ENCODE measurements around the gene TMC3.
"Not testable (repeated sequence)": the region's sequence is repeated elsewhere in the genome, so short reads cannot be mapped to it uniquely, and the experiment has no call there.

The TMC3 gene

DNA sequence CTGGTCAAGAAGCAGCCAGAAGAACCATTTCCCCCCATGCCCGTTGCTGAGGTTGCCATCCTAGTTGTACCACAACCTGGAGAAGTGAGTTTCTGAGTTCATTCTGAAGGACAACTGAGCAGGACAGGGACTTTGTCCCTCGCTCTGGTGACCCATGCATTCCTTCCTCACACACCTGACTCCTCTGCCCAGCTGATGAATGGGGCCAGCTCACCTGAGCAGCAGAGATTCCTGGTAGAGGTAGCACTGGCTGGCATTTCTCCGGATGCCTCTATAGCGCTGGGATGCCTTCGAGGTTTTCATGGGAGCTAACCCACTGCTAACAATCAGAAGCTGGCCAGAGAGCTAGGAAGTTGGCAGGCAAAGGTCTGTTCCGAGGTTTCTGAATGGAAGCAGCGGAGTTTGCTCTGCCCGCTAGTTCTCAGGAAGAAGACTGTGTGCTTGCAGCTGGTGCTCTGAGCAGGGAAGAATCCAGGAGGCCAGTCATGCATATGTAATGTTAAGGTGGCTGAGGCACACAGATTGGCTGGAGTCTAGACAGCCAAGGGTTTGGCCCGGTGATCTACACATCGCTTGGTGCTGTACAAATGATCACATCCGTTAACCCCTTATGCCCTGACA is at the start of gene TMC3:
TSS of gene TMC3 (minus strand) at position 439 of the 621 bp plus-strand sequence. CDS start at position 303, 136 bp downstream.
- DNase-seq (ENCODE audit: low spot score) (no peak), FAIRE-seq (peak; percentile 69)

DNA sequence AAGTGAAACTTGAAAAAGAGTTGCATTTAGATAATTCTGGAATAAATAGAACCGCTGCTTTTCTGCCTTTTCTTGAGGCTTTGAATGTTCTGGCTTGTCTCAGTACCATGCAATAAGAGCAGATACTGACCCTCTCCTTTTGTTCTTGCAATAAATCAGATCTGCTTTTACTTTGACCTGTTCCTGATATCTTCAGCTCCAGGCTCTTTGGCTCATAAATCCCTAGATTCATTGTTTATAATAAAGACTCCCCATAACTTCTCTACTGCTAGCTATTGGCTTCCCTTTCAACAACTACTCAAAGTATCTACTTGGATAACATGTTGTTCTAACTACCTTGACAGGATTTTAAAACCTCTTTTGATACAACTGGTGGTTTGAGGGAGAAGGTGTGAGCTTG is 47.4 kb upstream of the TMC3 start:
- FAIRE-seq (no peak), DNase-seq (ENCODE audit: low spot score) (no peak)

DNA sequence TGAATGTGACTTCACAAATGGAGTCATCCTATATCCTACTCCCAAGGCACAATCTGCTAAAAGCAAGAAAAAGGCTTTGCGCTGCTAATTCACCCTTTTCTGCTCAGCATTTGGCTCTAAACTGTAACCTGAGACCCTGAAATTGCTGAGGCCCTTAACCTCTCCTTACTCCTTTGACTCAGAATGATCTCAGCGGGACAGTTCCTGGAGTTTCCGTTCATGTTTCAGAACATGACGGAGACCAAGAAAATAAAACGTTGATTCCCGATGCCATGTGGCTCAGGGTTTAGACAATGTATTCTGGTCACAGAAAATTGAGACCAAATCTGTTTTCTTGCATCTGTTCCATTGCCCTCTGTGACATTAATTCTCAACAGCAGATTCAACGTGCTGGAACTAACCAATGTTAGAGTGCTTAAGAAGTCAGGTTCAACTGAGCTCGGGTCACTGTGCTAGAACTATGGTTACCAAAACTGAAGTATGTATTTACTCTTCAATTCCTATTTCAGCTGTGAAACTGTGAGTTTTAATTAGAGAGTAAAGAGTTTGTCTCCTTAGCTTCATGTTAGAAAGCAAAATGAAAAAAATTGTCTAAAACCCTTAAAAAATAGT is 45.4 kb upstream of the TMC3 start:
- no peak for FAIRE-seq

DNA sequence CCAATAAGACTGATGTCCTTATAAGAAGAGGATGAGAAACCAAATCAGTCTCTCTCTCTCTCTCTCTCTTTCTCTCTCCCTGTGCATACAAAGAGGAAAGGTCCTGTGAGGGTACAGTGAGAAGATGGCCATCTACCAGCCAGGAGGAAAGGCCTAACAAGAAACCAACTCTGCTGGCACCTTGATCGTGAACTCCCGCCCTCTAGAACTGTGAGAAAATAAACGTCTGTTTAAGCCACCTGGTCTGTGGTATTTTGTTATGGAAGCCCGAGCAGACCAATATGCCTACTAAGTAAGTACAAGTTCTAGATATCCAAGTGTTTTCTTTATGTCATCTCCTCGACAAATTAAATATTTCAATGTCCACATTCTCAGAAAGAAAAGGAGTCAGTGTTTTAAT is 44.9 kb upstream of the TMC3 start:
- FAIRE-seq (no peak), DNase-seq (ENCODE audit: low spot score) (no peak)

More for the DNA sequence above, 45.4 kb upstream of the TMC3 start:
- peak; percentile 34 for DNase-seq (ENCODE audit: low spot score)

DNA sequence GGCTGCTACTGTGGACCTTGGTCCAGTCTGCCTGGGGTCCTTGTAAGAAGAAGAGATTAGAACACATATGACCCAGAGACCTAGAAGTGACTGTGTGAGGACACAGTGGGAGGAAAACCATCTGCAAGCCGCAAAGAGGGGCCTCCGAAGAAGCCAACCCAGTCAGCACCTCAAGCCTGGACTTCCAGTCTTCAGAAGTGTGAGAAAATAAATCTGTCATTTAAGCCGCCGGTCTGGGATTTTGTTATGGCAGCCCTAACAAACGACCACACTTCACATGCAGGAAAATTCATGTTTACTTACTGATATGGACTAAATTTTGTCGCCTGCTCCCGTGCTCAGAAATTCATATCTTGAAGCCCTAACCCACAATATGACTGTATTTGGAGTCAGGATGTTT is 44.4 kb upstream of the TMC3 start:
- no peak for DNase-seq (ENCODE audit: low spot score)
- FAIRE-seq: no peak

DNA sequence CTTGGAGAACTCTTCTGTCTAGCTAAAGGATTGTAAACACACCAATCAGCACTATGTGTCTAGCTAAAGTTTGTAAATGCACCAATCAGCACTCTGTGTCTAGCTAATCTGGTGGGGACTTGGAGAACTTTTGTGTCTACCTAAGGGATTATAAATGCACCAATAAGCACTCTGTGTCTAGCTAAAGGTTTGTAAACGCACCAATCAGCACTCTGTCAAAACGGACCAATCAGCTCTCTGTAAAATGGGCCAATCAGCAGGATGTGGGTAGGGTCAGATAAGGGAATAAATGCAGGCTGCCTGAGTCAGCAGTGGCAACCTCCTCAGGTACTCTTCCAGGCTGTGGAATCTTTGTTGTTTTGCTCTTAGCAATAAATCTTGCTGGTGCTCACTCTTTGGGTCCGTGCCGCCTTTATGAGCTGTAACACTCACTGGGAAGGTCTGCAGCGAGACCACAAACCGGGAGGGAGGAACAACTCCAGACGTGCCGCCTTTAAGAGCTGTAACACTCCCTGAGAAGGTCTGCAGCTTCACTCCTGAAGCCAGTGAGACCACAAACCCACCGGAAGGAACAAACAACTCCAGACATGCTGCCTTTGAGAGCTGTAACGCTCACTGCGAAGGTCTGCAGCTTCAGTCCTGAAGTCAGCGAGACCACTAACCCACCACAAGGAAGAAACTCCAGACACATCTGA is 40.4 kb upstream of the TMC3 start:
- DNase-seq (ENCODE audit: low spot score); FAIRE-seq: not testable (repeated sequence)

DNA sequence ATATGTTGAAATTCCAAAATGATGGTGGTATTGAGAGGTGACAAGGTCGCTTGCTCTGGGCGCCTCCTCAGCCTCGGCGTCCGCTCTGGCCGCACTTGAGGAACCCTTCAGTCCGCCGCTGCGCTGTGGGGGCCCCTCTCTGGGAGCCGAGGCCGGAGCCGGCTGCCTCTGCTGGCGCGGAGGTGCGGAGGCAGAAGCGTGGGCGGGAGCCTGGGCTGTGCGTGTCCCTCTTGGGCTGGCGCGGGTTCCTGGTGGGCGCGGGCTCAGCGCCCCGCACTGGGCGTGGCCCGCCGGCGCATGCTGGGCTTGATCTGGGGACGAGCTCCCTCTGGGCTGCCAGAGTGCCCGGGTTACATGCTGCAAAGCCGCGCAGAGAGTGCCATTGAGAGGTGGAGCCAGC is 39.8 kb upstream of the TMC3 start:
- FAIRE-seq: no peak

DNA sequence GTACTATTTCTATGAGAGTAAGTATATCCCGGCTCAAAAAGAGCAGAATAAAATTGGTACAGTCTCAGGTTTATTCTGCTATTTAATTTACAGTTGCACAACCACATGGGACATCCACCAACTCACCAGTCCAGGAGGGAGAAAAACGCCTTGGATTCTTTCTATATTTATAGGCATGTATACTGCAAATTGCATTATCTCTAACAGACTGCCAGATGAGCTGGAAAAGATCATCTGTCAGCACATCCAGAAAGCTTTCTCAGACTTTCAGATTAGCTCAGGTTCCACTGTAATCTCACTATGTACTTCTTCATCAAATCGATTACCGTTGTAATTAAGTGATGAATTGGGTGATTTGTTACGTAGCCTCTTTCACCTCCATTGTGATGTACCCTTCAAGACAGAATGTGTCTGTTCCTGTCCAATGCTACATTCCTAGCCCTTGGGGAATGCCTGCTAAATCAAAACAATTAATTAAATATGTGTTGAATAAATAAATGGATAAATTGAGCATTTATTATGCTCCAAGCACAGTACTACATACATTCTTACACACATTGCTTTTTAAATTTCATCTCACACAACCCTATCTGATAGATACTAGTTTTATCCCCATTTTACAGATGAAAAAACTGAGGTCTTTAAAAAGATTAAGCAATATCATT is 38.1 kb upstream of the TMC3 start:
- FAIRE-seq (no peak), DNase-seq (ENCODE audit: low spot score) (no peak)

More for the DNA sequence above, 39.8 kb upstream of the TMC3 start:
- no peak for DNase-seq (ENCODE audit: low spot score)

DNA sequence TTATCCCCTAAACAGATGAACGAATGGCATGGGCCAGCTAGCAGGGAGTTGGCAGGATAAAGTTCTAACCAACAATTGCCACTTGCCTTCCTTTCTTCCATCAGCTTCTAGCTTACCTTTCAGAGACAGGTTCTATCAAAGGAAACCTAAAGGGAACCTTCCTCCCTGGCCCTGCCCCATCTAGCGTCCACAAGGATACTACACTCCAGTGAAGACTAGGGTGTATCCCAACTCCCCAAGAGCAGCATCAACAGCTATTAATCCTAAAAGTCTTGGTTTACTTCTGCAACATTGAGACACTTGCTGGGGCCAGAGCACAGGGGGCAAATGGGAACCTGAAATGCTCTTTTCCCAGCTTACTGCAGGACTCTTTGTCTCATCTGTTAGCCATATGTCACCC is 37.0 kb upstream of the TMC3 start:
- FAIRE-seq (no peak), DNase-seq (ENCODE audit: low spot score) (no peak)

DNA sequence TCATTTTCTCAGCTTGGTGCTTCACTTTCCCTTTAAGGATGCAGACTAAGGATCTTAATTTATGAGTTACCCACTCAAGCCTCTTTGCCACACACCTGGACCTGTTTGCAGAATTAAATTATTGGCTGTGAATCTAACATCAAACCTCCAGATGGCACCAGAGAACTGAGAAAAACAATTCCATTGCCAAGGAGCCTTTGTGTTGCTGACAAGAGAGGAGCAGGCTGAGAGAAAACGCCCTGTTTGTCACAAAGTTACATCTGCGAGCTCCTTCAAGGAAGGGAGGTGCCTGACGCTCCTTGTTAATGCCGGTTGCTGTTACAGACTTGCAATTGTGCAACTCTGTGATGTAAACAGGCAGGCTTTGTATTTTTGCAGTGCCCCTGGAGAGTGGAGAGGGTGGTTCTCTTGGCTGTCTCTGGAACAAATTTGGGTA is 36.3 kb upstream of the TMC3 start:
- FAIRE-seq (no peak), DNase-seq (ENCODE audit: low spot score) (peak; percentile 71)

DNA sequence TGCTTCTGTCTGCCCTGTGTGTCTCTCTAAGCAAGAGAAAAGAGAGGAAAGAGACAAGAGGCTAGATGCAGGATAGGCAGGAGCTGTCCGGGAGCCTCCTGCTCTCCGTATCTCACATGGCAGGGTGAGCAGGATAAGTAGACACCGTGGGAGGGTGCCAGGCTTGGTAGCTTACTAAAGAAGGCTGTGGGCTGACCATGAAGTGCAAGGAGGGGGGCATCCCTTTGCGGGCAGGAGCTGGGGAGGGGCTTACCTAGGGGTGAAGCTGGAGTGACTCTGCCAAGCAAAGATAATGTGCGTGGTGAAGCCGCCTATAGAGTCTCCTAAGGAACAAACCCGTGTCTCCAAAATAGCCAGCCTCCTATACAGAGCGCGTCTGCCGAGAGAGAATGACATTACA is 33.7 kb upstream of the TMC3 start:
- no peak for FAIRE-seq

DNA sequence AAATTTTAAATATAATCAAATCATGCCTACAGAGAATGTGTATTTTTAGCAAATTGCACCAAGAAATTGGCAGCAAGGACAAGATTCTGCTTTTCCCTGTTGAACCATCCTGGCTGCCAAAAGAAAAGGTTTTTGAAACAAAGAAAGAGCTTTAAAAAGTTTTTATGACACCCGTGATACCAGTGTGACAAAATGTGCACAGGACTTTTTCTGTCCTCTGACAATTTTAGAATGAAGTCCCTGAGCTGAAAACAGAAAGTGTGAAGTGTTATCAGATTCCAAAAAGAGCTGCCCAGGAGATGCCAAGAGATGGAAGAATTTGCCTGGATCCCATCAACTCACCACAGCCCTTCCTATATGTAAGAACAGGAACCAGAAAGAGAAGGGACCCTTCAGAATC is 33.2 kb upstream of the TMC3 start:
- DNase-seq (ENCODE audit: low spot score) (no peak), FAIRE-seq (no peak)

More for the DNA sequence above, 33.7 kb upstream of the TMC3 start:
- peak; percentile 10 for DNase-seq (ENCODE audit: low spot score)

DNA sequence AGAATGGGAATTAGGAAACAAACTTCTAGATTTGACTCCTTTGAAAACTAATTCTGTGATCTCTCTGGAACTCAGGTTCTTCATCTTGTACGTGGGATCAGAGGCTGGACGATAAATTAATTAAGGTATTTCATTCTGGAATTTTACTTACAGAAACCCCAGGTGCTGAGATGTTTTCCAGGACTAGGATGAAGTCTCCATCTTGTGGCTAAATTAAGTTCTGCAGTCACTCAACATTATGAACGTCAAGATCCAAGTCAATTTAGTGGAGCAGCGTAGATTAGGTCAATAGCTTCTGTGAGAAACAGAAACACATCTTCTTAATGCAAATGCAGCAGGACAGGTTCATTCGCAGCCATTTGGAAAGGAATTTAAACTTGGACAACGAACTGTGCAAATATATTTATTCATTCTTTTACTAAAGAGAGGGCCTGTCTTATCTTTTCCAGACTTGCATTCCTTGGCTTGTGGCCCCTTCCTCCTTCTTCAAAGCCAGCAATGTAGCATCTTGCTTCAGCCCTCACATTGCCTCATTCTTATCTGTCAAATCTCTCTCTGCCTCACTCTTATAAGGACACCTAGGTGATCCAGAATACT is 26.7 kb upstream of the TMC3 start:
- FAIRE-seq: no peak
- peak; percentile 44 for DNase-seq (ENCODE audit: low spot score)

DNA sequence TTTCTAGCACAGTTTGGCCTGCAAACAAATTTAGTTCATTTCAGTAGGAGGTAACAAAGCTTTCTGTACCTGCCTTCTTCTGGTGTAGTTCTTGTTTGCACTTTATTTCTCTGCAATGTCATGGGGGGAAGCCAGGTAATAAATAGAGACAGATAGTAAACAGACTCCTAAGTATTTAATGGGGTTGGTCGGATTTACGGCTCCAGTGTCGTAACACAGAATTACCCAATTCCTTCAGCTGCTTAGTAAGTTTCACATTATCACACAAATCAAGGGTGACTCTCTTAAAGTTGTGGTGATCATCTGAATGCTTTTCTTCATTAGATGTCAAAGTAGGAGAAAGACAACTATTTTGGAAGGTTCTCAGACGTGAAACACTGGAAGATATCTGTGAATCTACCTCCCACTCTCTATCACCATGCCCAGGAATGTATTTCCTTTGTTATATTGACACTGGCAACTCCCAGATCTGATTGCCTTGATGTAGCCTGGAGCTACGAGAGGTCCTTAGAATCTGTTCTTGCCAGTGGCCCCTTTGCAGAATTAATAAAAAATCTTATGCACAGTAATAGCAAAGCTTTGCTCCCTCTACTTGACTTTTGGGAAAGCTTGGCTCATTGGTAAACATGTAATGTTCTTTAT is 25.0 kb upstream of the TMC3 start:
- FAIRE-seq: no peak
- no peak for DNase-seq (ENCODE audit: low spot score)

DNA sequence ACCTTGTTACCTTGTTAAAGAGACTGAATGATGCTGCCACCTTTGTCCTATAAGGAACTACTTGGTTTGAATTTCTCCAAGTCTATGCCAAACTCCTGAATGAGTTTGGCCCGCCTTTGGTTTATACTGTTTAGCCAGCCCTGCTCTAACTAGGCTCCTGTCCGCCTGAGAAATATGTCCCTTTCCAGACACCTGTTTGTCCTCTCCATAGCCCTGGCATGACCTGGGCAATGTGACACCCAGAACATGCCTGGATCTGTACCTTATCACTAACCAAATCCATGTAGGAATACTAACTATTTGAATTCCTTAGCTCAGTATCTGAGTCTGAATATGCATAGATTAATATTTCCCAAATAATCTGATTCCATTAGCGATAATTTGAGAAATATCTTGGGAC is 24.4 kb upstream of the TMC3 start:
- no peak for DNase-seq (ENCODE audit: low spot score)
- FAIRE-seq: no peak

DNA sequence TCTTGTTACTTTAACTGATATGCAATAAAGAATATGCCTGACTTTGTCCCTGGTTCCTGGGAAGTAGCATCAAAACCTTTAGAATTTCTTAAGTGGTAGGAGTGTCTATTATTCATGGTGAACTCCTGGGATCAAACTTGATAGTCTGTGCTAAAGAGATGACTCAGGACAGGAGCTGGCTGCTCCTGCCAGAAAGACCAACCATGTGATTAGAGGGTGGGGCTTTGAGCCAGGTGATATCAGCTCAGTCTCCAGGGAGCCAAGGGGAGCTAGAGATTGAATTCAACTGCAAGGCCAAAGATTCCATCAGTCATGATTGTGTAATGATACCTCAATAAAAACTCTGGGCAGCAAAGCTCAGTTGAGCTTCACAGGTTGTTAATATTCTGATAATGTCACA is 20.6 kb upstream of the TMC3 start:
- DNase-seq (ENCODE audit: low spot score): no peak
- no peak for FAIRE-seq

DNA sequence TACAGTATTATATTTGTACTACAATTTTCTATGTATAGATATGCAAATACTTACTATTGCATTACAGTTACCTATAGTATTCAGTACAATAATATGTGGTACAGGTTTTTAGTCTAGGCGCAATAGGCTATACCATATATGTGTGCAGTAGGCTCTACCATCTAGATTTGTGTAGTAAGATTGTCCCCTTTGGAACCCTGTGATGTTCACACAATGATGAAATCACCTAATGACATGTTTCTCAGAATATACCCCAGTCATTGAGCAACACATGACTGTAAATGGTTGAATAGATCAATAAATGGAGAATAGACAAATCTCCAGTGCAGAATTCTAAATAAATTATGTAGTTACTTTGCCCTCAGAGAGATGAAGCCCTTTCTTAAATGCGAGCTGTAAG is 17.6 kb upstream of the TMC3 start:
- FAIRE-seq: no peak
- no peak for DNase-seq (ENCODE audit: low spot score)

DNA sequence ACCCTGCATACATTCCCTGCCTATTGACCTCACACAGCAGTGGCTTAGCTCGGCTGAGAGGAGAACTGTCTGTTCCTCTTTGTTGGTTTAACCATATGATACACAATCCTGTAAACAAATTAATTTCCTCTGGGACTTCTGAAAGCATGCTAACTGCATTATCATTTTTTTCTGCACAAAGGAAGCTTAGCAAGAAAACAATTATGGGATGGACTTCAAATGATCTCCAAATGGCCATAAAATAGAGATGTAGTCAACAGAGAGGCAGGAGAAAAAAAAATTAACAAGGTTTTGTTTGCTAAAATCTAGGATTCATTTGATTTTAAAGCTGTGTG is 14.4 kb upstream of the TMC3 start:
- DNase-seq (ENCODE audit: low spot score): no peak
- no peak for FAIRE-seq

DNA sequence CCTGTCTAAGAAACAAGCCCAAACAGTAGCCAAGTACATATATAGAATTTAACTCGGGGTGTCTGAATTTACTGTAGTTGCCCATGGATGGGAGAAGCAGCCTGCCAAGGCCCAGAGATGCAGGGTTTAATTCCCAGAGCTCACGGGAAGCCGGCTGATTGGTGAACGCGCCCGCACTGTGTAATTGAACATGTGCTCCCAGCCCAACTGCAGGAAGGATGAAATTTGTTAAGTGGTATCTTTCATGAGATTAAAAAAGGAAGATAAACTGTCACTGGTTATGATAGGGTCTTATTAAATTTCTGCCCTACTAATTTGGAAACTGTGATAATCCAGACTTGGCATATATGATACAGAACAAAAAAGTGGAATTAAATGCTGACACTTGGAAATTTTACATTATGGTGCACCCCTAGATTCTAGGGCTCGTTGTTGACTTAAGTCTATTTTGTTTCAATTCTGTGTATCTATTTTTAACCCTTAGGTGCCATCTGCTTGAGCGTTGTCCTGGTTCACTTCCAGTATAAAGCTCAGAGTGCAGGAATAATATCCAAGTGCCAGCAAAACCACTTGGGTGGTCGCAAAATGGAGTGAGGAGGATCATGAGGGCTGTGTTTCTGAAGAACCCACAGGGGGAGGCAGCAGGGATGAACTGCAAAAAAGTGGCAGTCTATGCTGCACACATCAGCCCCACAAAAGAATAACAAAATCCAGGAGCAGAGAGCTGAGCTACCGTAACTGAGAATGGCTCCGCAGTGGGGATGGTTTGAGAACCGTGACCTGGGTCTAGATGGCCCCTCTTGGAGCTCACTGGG is 13.8 kb upstream of the TMC3 start:
- FAIRE-seq (no peak), DNase-seq (ENCODE audit: low spot score) (no peak)

DNA sequence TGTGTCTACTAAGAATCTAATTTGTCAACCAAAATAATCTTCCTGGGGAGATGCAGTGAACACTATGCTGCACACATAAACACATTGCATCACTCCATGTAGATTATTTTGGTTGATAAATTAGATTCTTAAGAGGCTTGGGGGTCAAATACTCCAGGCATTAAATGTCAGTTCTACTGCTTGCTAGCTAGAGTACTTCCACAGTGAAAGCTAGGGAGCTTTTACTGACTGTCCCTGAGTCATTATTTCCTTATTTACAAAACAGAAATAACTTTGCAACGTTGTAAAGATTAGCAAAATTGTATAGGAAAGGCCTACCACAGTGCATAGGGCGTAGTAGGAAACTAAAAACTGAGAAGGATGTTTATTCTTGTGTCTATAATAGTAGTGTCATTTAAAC is 12.9 kb upstream of the TMC3 start:
- FAIRE-seq (no peak), DNase-seq (ENCODE audit: low spot score) (no peak)

DNA sequence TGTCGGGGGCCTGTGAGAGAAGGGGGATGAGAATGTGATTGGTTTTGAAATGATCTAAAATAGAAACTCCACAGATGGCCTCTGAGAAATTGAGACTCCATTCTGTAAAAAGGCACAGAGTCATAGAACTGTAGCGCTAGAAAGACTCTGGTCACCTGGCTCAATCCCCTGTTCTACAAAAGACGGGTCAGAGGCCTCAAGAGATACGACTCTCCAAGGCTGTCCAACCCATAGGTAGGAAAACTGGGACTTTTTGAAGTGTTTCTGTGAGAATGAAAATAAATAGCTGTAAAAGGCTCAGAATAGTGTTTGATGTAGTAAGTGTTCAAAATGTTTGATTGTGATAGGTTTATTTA is 11.7 kb upstream of the TMC3 start:
- FAIRE-seq: no peak
- no peak for DNase-seq (ENCODE audit: low spot score)
